Ishikawa (cell line): ENCODE measurements around the gene SPATA21.

Experiments used
- CEBPB ChIP-seq: IDR thresholded peaks from 2 replicates; pipeline ENCODE4 v1.6.1; 2012
- CREB1 ChIP-seq: IDR thresholded peaks from 2 replicates; pipeline ENCODE4 v1.6.1; 2012; ENCODE audit warnings: low read depth
- EGR1 ChIP-seq: IDR thresholded peaks from 2 replicates; pipeline ENCODE4 v1.6.1; 2012
- EP300 ChIP-seq: IDR thresholded peaks from 2 replicates; pipeline ENCODE4 v1.6.1; 2012; ENCODE audit warnings: borderline replicate concordance
- FOXM1 ChIP-seq: IDR thresholded peaks from 2 replicates; pipeline ENCODE4 v1.6.1; 2012; ENCODE audit warnings: low read depth, borderline replicate concordance
- MAX ChIP-seq: IDR thresholded peaks from 2 replicates; pipeline ENCODE4 v1.6.1; 2012
- NFIC ChIP-seq: IDR thresholded peaks from 2 replicates; pipeline ENCODE4 v1.6.1; 2012
- RAD21 ChIP-seq: IDR thresholded peaks from 2 replicates; pipeline ENCODE4 v1.6.1; 2012; ENCODE audit warnings: low read depth
- REST ChIP-seq: IDR thresholded peaks from 2 replicates; pipeline ENCODE4 v1.6.1; 2012; ENCODE audit warnings: low read depth, mild to moderate bottlenecking
- TAF1 ChIP-seq: IDR thresholded peaks from 2 replicates; pipeline ENCODE4 v1.6.1; 2012; ENCODE audit warnings: low read depth, mild to moderate bottlenecking
- TCF12 ChIP-seq: IDR thresholded peaks from 2 replicates; pipeline ENCODE4 v1.6.1; 2012; ENCODE audit warnings: low read depth
- TEAD4 ChIP-seq: IDR thresholded peaks from 2 replicates; pipeline ENCODE4 v1.6.1; 2012
- USF1 ChIP-seq: IDR thresholded peaks from 2 replicates; pipeline ENCODE4 v1.6.1; 2012
- YY1 ChIP-seq: IDR thresholded peaks from 2 replicates; pipeline ENCODE4 v1.6.1; 2012; ENCODE audit warnings: low read depth
- ZBTB7A ChIP-seq: IDR thresholded peaks from 2 replicates; pipeline ENCODE4 v1.6.1; 2012; ENCODE audit warnings: low read depth

The SPATA21 gene

GRCh38 chr1:16366722-16367257 lies 70.4 kb downstream of the SPATA21 start, which contains the start of gene SZRD1:
Gene SZRD1 (plus strand): TSS chr1:16367242. CDS start chr1:16367258, 16 bp downstream.
- peak; percentile 16; the same call in 1 of the 2 replicates for TF ChIP-seq EP300
- TF ChIP-seq MAX: peak; percentile 28; the same call in 1 of the 2 replicates
- no peak for TF ChIP-seq TEAD4
- 0 out of 2 replicates have a peak, but pooled peaks have one; percentile 41 for TF ChIP-seq CREB1
- no peak for TF ChIP-seq REST
- peak; percentile 100 for TF ChIP-seq YY1
- no peak for TF ChIP-seq TCF12
- no peak for TF ChIP-seq USF1
- 0 out of 2 replicates have a peak, but pooled peaks have one; percentile 10 for TF ChIP-seq NFIC
- TF ChIP-seq TAF1: no peak
- TF ChIP-seq RAD21: no peak
- TF ChIP-seq ZBTB7A: no peak
- TF ChIP-seq EGR1: peak; percentile 99
- TF ChIP-seq FOXM1: no peak
- no peak for TF ChIP-seq CEBPB

GRCh38 chr1:16365146-16365498 lies 72.1 kb downstream of the SPATA21 start:
- TF ChIP-seq CEBPB: 0 out of 2 replicates have a peak, but pooled peaks have one; percentile 1

- no peak for TF ChIP-seq NFIC
- no peak for TF ChIP-seq RAD21
- TF ChIP-seq TEAD4: no peak
- no peak for TF ChIP-seq USF1
- TF ChIP-seq TAF1: no peak
- no peak for TF ChIP-seq TCF12
- no peak for TF ChIP-seq EGR1
- TF ChIP-seq EP300: no peak
- TF ChIP-seq ZBTB7A: no peak
- TF ChIP-seq FOXM1: no peak
Measured at GRCh38 chr1:16356867-16357266, 80.4 kb downstream of the SPATA21 start.

- TF ChIP-seq YY1 (no peak), RAD21 (no peak), TCF12 (no peak), EP300 (no peak), FOXM1 (no peak), EGR1 (no peak), ZBTB7A (no peak), CREB1 (no peak), NFIC (no peak), USF1 (no peak), TAF1 (no peak), REST (no peak), TEAD4 (no peak)
Measured at GRCh38 chr1:16354619-16355018, 82.6 kb downstream of the SPATA21 start.

GRCh38 chr1:16352842-16353535 lies 84.2 kb downstream of the SPATA21 start:
- TF ChIP-seq EGR1 (no peak), EP300 (no peak)

GRCh38 chr1:16351994-16352841 lies 85.0 kb downstream of the SPATA21 start, which contains the start of gene FBXO42:
Gene FBXO42 (minus strand): TSS chr1:16352480. CDS start chr1:16315418, 37,062 bp downstream.
- TF ChIP-seq RAD21 (peak; percentile 14; the same call in 1 of the 2 replicates), EP300 (peak; percentile 19; the same call in 1 of the 2 replicates), FOXM1 (no peak), TEAD4 (peak; percentile 71), ZBTB7A (peak; percentile 22; the same call in 1 of the 2 replicates), USF1 (0 out of 2 replicates have a peak, but pooled peaks have one; percentile 1), REST (0 out of 2 replicates have a peak, but pooled peaks have one; percentile 11), NFIC (no peak), EGR1 (no peak), YY1 (peak; percentile 90), TCF12 (no peak), TAF1 (peak; percentile 85), CEBPB (no peak), CREB1 (no peak), MAX (peak; percentile 75)
